Activated T-cell treated with anti-CD3 and anti-CD28 coated beads, Interleukin-2, amount 50 U/mL, for 72 hours (primary cell): Measurements from ENCODE around the gene WT1. TPM values are rescaled to one million over a fixed set of nuclear protein-coding genes. Genes with fewer than 3 reads are reported as not detected.

Experiments used
- ATAC-seq, 2 donors: fragments of 150-1000 bp; cut with Tn5 transposase; replicated peaks in 1 of 2; 2 replicates each; pipeline ENCODE4 v1.10.0; 2021; ENCODE audit warnings: moderate library complexity in 2 of 2, mild to moderate bottlenecking in 1 of 2
- DNase-seq, 2 donors: peaks; one replicate each; pipeline ENCODE4 v3.0.0; 2021 to 2022; ENCODE audit warnings: mixed read lengths in 1 of 2
- H3K27ac Mint-ChIP-seq: one replicate; pipeline ENCODE4 v1.8.0; 2022; ENCODE audit warnings: mild to moderate bottlenecking, moderate library complexity, mixed read lengths
- H3K27me3 Mint-ChIP-seq: one replicate; pipeline ENCODE4 v1.8.0; 2022; ENCODE audit warnings: low read depth, mixed read lengths
- H3K36me3 Mint-ChIP-seq, 2 donors: one replicate each; pipeline ENCODE4 v1.8.0; 2022; ENCODE audit warnings: mixed read lengths in 2 of 2, mild to moderate bottlenecking in 1 of 2; ENCODE audit not compliant: insufficient read depth in 2 of 2
- H3K4me1 Mint-ChIP-seq: one replicate; pipeline ENCODE4 v1.8.0; 2022; ENCODE audit warnings: low read depth, mixed read lengths
- H3K4me3 Mint-ChIP-seq, 2 donors: one replicate each; pipeline ENCODE4 v1.8.0; 2022; ENCODE audit warnings: mild to moderate bottlenecking in 2 of 2, mixed read lengths in 2 of 2, moderate library complexity in 2 of 2
- H3K9me3 Mint-ChIP-seq, 2 donors: one replicate each; pipeline ENCODE4 v1.8.0; 2022; ENCODE audit warnings: mixed read lengths in 2 of 2
- total RNA-seq, 2 donors: library from RNA; stranded (reverse); gene quantifications; one replicate each; pipeline ENCODE4 v1.2.3, GENCODE V29; 2022

The WT1 gene
- total RNA-seq, 2 donors from 2014 or later, result not detected

GRCh38 chr11:32343325-32344008 is 91.9 kb downstream of the WT1 start:
- no peaks in the 10 kb centered on the region for H3K36me3 Mint-ChIP-seq
- H3K9me3 Mint-ChIP-seq, result no peaks in the 10 kb centered on the region
- H3K27me3 Mint-ChIP-seq, result peaks cover 32% of the 10 kb centered on the region
- DNase-seq (no peak), ATAC-seq (peak; percentile 73 to 80)
- H3K4me1 Mint-ChIP-seq, result peaks cover 8% of the 10 kb centered on the region
- H3K27ac Mint-ChIP-seq, result no peak overlapping the region
- H3K4me3 Mint-ChIP-seq, result no peak overlapping the region

GRCh38 chr11:32341620-32342613 is 93.4 kb downstream of the WT1 start:
- H3K4me1 Mint-ChIP-seq, result peaks cover 8% of the 10 kb centered on the region
- ATAC-seq, result no peak
- no peak overlapping the region for H3K4me3 Mint-ChIP-seq
- no peaks in the 10 kb centered on the region for H3K9me3 Mint-ChIP-seq
- DNase-seq, result no peak
- H3K36me3 Mint-ChIP-seq, result no peaks in the 10 kb centered on the region
- no peak overlapping the region for H3K27ac Mint-ChIP-seq
- H3K27me3 Mint-ChIP-seq, result peaks cover 23% of the 10 kb centered on the region

- ATAC-seq, result no peak
- no peaks in the 10 kb centered on the region for H3K9me3 Mint-ChIP-seq
- H3K4me1 Mint-ChIP-seq, result peaks cover 8% of the 10 kb centered on the region
- H3K36me3 Mint-ChIP-seq, result no peaks in the 10 kb centered on the region
- H3K4me3 Mint-ChIP-seq, result no peak overlapping the region
- H3K27me3 Mint-ChIP-seq, result peaks cover 18% of the 10 kb centered on the region
- no peak overlapping the region for H3K27ac Mint-ChIP-seq
- DNase-seq, result no peak
Measured at GRCh38 chr11:32340181-32340580, 95.2 kb downstream of the WT1 start.

Other genes starting within 250 kb of the WT1 start
- 100 to 1,000 TPM; 276 to 287 TPM for gene EIF3M, start 148.3 kb upstream of the WT1 start, total RNA-seq